ENCODE results near the gene RNF34.
A peak's percentile ranks its signal among the peaks of the same experiment; 100 is the strongest.
"Not testable (repeated sequence)": the region's sequence is repeated elsewhere in the genome, so short reads cannot be mapped to it uniquely, and the experiment has no call there.

The RNF34 gene, protein sequence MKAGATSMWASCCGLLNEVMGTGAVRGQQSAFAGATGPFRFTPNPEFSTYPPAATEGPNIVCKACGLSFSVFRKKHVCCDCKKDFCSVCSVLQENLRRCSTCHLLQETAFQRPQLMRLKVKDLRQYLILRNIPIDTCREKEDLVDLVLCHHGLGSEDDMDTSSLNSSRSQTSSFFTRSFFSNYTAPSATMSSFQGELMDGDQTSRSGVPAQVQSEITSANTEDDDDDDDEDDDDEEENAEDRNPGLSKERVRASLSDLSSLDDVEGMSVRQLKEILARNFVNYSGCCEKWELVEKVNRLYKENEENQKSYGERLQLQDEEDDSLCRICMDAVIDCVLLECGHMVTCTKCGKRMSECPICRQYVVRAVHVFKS

DNA sequence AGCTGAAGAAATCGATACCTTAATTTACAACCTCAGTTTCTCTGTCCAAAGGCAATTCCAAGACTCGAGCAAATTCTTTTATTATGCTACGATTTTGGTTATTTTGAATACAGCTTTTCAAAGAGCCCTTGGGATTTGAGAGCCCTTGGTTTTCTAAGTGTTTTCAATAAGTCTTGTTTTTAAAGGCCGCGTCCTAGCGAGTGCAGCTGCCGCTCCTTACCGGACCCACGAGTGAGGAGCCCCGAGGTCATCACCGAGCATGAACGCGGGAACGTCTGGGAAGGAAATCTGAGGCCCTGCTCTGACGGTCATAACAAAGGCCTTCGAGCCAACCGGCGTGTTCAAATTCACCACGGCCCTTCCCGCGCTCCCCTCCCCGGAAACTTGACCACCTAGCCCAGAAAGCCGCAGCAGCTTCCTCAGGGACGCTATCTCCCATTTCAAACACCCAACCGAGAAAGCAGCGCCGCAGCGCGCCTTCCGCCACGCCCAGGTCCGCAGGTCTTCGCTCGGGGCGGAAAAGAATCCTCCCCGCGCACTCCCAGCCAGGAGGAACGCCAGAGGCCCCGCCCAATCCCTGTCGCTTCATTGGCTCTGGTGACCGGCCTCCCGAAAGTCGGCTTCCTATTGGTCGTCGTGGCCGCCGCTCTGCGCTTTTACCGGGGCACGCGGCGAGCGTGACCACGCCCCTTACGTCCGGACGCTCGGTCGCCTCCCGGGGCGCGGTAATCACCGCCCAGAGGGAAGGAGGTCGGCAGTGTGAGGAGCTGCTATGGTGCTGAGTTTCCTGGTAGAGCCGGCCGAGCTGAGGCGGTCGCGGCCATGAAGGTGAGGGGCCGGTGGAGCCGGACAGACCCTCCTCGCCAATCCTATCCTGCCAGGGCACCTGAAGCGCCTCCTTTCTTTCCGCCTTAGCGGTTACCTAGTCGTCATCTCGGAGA is at the start of gene RNF34:
RNF34 (plus strand) TSS at position 728 of the 941 bp plus-strand sequence; CDS start at position 823, 95 bp downstream.
- peak; percentile 95 for DNase-seq (ENCODE audit: low read depth)

DNA sequence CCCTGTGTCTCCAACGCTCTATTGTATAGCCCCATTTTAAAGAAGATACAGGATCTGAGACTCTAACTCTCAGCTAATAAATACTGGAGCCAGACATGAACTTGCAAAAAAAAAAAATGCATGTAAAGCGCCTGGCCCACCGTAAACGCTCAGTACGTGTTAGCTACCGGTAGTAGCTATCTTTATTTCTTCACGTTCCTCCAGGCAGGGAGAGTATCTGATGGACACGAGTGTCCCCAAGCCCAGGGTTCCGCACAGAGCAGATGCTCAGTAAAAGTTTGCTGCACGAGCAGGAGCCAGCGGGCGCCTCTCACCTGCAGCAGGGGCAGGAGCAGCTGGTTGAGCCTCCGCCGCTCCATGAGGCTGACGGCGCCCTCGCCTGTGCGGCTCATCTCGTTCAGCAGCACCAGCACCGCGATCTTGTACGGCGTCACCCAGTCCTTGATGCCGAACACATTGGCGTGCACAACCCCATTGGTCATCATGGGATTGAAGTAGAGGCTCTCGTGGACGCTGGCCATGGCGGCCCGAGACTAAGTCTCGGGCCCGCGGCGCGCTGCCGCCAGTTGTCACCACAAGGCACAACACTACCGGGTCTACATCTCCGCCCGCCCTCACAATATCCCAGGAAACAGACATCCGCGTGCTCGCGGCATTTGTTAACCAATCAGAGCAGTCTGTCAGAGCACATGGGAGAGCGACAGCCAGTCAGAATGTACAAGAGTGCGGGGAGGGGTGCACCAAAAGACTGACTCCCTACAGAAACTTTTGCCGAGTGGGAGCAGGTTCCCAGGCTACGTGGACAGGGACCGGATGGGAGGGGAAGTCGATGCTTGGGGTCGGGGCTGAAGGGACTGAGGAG is 47.9 kb upstream of the RNF34 start, which contains the start of gene ANAPC5:
ANAPC5 (minus strand) TSS at position 592 of the 862 bp plus-strand sequence; CDS start at position 521, 71 bp downstream.
- peak; percentile 84 for DNase-seq (ENCODE audit: low read depth)

DNA sequence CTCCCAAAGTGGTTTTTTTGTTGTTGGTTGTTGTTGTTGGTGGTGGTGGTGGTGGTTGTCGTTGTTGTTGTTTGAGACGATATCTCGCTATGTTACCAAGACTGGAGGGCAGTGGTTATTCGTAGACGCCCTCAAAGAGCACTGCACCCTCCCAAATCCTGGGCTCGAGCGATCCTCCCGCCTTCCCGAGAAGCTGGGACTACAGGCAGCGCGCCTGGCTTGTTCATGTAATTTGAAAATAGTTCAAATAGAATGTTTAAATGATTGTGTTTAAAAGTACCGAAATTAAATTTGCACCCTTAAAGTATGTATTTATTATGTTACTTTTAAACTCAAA is 47.3 kb upstream of the RNF34 start:
- DNase-seq (ENCODE audit: low read depth): no peak

DNA sequence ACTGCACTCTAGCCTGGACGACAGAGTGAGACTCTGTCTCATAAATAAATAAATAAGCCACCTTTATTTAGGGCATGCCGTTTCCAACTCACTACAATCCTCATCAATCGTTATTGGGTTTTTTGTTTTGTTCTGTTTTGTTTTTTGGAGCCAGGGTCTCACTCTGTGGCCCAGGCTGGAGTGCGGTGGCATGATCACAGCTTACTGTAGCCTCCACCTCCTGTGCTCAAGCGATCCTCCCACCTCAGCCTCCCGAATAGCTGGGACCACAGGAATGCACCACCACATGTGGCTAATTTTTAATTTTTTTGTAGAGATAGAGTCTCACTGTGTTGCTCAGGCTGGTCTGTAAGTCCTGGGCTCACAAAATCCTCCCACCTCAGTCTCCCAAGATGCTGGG is 44.1 kb upstream of the RNF34 start:
- no peak for DNase-seq (ENCODE audit: low read depth)

DNA sequence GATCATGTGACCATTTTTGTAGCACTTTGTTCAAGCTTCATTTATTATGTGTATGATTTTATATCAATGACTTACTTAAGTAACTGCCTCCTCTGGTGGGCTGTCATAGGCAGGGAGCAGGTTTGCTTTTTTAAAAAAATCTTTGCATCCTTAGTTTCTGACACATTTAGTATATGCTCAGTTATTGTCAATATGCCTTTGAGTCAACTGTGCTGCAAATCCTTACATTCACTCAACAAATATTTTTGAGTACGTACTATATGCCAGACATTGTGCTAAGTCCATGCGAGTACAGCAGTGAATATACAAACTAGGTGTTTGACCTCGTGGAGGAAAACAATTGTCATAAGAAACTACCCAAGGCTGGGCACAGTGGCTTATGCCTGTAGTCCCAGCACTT is 43.3 kb upstream of the RNF34 start:
- DNase-seq (ENCODE audit: low read depth): no peak

DNA sequence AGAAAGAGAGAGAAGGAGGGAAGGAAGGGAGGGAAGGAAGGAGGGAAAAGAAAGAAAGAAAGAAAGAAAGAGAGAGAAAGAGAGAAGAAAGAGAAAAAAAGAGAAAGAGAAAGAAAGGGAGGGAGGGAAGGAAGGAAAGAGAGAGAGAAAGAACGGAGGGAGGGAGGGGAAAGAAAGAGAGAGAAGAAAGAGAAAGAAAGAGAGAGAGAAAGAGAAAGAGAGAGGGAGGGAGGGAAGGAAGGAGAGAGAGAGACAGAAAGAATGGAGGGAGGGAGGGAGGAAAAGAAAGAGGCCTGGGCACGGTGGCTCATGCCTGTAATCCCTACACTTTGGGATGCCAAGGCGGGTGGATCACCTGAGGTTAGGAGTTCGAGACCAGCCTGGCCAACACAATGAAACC is 42.6 kb upstream of the RNF34 start:
- DNase-seq (ENCODE audit: low read depth): no peak

DNA sequence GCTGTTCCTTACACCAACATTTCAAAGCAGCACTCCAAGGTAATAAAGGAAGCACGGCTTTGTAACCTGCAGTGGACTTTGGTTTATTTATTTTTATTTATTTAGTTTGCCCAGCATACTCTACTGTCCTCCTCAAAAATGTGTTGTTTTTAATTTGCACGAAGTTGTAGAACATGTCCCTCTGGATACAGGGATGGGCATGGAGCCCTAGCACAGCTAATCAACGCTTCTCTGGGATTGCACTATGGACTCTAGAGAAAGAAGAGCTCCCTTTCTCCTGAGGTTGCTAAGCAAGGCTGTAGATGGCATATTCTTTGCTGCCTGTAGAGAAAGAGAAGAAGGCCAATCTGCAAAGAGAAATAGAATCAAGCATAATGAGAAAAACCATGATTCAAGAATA is 41.8 kb upstream of the RNF34 start:
- no peak for DNase-seq (ENCODE audit: low read depth)

DNA sequence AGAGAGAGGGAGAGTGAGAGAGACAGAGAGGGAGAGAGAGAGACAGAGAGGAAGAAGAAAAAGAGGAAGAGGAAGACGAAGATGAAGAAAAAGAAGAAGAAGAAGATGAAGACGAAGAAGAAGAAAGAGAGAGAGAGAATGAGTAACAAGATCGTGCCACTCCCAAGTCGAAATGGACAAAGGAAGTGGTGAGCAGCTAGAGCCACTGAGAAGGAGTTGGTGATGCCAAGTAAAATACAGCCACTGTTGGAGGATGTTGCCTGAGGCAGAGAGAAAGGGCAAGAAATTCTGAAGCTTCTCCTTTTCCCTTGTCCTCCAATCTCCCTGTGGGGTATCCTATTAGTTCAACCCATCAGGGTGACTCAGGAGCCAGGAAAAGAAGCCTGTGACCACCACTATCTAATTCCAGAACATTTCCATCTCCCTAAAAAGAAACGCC is 35.2 kb upstream of the RNF34 start:
- no peak for DNase-seq (ENCODE audit: low read depth)

DNA sequence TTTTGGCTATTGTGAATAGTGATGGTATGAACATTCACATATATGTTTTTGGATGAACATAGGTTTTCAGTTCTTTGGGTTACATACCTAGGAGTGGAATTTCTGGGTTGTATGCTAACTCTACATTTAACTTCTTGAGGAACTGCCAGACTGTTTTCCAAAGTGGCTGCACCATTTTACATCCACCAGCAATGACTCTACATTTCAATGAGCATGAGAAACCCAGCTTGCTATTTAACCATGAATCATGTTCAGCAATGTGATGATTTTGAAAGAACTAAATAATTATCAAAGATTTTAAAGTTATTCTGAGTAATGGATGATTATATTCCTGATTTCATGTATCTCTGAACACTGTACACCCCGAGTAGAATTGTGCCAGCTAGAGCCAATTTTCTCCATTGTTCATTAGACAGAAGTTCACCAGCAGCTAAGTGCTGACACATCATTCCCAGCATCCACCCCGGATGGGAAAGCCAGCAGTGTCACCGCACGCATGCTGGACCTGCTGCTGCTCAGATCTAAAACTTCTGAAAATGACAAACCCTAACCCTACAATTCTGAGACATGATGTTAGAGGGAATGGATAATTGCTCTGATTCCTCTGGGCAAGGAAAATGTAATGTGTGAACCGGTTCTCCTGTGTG is 34.4 kb upstream of the RNF34 start:
- DNase-seq (ENCODE audit: low read depth): no peak

DNA sequence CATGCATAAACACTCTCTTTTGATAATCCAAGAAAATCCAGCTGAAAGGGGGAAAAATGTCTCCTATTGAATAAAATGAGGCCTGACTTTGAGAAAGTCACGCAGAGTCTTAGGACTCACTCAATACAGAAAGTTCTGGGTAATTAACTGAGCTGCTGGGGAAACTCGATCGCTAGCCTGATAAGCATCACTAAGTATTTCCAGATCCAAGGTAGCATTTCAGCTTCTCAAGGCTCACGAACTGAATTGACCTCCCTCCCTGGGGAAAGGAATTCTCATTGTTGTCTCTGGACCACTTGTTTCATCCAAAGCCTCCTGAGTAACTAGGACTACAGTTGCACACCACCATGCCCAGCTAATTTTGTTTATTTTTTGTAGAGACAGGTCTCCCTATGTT is 33.9 kb upstream of the RNF34 start:
- no peak for DNase-seq (ENCODE audit: low read depth)

DNA sequence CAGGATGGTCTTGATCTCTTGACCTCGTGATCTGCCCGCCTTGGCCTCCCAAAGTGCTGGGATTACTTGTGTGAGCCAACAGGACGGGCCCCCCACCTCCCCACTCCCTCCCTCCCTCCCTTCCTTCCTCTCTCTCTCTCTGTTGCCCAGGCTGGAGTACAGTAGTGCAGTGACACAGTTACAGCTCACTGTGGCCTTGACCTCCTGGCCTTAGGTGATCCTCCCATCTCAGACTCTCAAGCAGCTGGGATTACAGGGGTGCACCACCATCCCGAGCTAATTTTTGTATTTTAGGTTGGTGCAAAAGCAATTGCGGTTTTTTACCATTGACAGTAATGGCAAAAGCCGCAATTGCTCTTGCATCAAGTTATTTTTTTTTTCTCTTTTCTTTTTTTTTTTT is 28.5 kb upstream of the RNF34 start:
- DNase-seq (ENCODE audit: low read depth): no peak

DNA sequence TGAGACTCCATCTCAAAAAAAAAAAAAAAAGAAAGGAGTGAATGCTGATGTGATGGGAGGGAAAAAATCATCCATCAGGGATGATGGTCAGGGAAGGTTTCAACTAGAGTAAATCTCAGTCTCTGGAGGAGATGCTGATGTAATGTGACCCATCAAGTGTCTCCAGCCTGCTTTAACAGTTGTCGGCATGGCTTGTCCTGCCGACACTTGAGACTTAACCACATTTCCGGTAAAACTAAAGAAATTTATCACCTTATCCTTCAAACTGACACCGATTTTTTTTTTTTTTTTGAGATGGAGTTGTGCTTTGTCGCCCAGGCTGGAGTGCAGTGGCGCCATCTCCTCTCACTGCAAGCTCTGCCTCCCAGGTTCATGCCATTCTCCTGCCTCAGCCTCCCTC is 26.2 kb upstream of the RNF34 start:
- no peak for DNase-seq (ENCODE audit: low read depth)

DNA sequence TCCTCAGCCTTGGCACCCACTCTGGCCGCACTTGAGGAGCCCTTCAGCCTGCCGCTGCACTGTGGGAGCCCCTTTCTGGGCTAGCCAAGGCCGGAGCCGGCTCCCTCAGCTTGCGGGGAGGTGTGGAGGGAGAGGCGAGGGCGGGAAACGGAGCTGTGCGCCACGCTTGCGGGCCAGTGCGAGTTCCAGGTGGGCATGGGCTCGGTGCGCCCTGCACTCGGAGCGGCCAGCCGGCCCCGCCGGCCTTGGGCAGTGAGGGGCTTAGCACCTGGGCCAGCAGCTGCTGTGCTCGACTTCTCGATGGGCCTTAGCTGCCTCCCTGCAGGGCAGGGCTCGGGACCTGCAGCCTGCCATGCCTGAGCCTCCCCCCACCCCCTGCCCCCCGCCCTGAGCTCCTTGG is 25.6 kb upstream of the RNF34 start:
- DNase-seq (ENCODE audit: low read depth): not testable (repeated sequence)

DNA sequence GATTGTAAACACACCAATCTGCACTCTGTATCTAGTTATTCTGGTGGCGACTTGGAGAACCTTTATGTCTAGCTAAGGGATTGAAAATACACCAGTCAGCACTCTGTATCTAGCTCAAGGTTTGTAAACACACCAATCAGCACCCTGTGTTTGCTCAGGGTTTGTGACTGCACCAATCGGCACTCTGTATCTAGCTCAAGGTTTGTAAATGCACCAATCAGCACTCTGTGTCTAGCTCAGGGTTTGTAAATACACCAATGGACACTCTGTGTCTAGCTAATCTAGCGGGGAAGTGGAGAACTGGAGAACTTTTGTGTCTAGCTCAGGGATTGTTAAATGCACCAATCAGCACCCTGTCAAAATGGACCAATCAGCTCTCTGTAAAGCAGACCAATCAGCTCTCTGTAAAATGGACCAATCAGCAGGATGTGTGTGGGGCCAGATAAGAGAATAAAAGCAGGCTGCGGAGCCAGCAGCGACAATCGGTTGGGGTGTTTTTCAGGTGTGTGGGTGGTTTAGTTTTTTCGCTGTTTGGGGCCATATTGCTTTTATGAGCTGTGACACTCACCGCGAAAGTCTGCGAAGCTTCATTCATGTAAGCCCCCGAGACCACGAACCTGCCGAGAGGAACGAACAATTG is 24.9 kb upstream of the RNF34 start:
- not testable (repeated sequence) for DNase-seq (ENCODE audit: low read depth)

DNA sequence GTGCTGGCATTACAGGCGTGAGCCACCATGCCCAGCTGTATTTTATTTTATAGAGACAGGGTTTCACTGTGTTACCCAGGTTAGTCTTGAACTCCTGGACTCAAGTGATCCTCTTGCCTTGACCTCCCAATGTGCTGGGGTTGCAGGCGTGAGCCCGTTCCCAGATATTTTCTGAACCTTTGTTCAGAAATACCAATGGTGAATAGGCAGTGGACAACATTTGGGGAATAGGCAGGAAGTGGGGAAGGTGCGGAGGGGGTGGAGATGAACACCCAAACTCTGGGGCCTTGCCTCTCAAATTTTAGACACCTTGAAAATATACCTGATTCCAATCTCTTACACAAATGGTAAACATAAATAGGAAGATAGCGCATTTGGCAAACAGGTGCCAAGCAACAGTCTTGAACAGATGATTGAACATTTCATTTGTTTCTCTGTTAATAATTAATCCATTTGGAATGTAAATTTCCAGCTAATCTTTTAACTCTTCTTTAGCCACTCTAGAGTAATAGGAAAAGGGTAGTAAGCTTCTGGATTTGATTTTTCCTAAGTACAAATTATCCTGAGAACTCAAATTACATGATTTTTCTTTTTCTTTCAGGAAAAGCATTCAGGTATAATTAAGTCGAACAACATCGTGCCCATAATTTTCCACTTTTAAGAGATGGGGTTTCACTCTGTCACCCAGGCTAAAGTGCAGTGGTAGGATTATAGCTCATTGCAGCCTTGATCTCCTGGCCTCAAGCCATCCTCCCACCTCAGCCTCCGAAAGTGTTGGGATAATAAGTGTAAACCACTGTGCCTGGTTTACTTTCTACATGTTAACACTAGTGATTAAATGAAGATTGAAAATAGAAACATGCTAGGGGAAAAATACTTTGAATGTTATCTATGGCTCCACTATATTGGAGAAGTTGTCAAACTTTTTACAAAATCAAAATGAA is 22.9 kb upstream of the RNF34 start:
- no peak for DNase-seq (ENCODE audit: low read depth)

DNA sequence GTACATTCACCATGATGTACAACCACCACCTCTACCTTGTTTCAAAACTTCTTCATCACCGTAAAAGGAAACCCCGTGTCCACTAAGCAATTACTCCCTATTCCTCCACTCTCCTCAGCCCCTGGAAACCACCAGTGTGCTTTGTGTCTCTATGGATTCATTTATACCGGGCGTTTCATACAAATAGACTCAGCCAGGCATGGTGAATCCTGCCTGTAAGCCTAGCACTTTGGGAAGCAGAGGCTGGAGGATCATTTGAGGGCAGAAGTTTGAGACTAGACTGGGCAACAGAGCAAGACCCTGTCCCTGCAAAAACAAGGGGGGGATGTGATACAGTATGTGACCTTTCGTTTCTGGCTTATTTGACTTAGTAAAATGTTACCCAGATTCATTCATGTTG is 21.2 kb upstream of the RNF34 start:
- no peak for DNase-seq (ENCODE audit: low read depth)

DNA sequence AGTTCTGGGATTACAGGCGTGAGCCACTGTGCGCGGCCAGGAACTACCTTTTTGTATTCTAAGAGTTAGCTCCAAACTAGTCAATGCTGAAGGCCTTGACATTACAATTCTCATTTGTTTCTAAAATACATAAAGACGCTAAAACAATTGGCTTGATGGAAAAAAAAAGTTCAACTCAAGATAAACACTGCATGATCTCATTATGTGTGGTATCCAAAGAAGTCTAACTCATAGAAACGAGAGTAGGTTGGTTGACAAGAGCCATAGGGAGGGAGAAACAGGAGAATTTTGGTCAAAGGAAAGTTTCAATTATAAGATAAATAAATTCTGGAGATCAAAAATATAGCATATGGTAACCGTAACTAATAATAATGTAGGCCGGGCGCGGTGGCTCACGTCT is 20.0 kb upstream of the RNF34 start:
- no peak for DNase-seq (ENCODE audit: low read depth)

DNA sequence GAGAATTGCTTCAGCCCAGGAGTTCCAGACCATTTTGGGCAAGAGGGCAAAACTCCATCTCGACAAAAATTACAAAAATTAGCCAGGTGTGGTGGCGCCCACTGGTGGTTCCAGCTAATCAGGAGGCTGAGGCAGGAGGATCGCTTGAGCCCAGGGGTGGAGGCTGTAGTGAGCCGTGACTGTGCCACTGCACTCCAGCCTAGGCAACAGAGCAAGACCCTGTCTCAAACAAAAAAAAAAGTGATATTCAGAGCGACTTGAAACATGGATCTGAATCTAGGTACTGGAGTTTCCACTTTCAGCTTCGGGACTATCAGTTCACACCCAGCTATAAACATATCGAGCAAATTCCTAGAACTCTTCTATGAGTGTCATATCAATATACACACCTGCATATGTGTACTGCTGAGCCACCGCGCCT is 16.3 kb upstream of the RNF34 start:
- DNase-seq (ENCODE audit: low read depth): no peak

DNA sequence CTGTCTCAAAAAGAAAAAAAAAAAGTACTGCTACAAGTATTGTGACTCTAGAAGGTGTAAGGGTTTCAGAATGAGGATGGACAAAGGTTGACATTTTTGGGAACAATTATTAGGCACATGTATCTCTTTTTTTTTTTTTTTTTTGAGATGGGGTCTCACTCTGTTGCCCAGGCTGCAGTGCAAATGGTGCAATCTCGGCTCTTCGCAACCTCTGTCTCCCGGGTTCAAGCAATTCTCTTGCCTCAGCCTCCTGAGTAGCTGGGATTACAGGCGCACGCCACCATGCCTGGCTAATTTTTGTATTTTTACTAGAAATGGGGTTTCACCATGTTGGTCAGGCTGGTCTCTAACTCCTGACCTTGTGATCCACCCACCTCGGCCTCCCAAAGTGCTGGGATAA is 15.0 kb upstream of the RNF34 start:
- not testable (repeated sequence) for DNase-seq (ENCODE audit: low read depth)

DNA sequence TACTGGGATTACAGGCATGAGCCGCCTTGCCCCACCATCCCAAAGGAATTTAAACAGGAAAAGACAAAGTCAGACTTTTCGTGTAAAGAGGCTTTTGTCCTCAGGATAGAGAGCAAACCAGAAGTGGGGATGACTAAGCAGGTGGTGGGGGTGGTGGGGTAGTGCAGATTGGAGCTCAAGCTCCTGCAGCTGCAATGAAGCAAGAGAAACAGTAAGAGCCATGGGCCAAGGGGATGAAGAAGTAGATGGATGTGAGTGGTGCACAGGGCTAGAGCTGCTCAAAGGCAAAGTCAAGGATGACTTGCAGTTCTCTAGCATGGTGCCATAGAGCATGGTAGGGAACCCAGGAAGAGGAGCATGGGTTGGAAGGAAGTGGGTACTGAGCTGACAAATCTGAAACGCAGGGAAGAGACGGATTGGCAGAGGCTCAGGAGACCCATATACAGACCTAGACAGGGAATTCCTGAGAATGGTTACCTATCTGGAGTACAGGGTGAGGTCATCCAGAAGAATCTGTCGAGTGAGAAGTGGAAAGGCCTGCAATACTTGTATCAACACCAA is 11.4 kb upstream of the RNF34 start:
- DNase-seq (ENCODE audit: low read depth): no peak

Measured in stimulated activated CD8-positive, alpha-beta memory T cell treated with anti-CD3 and anti-CD28 coated beads, Interleukin-12 subunit alpha, Interleukin-12 subunit beta, amount 100 ng/mL, for 1 hour (primary cell).